ENCODE results near the gene ME1. TPM values are rescaled to one million over a fixed set of nuclear protein-coding genes. Genes with fewer than 3 reads are reported as not detected.

The ME1 gene
- total and polyA plus RNA-seq, 2 experiments from 2014 or later, result 4.0 to 10.0 TPM

GRCh38 chr6:83168556-83168955 is 262.3 kb downstream of the ME1 start:
- Histone ChIP-seq H3K4me2 (ENCODE audit: unreplicated experiment) (no peak overlapping the region), H3K9ac (no peak overlapping the region), H3K9me3 (ENCODE audit: low read depth) (no peaks in the 10 kb centered on the region), H3K4me3 (no peak overlapping the region), H3K27me3 (replicated peaks; ENCODE audit: insufficient read depth) (no peaks in the 10 kb centered on the region), H4K20me1 (ENCODE audit: insufficient read depth) (no peaks in the 10 kb centered on the region), H3K4me1 (ENCODE audit: insufficient read depth) (no peaks in the 10 kb centered on the region), H3K79me2 (ENCODE audit: insufficient read depth) (no peaks in the 10 kb centered on the region), H3K36me3 (ENCODE audit: low read depth) (peaks cover 85% of the 10 kb centered on the region), H3F3A (ENCODE audit: insufficient read depth) (peaks cover 79% of the 10 kb centered on the region), H3K9me2 (ENCODE audit: insufficient read depth) (no peaks in the 10 kb centered on the region), H3K27ac (no peak overlapping the region), H2AFZ (no peak overlapping the region)
- WGBS, 2 experiments (ENCODE audit: low coverage in 1 of 2, low lambda C conversion rate in 2 of 2, missing lambda C conversion rate in 2 of 2), result 96 to 100% methylated on average over 1 of the region's 1 CpG
- DNase-seq, result no peak
- TF ChIP-seq EZH2phosphoT487 (IDR thresholded peaks at IDR 0.05; ENCODE audit: insufficient read depth, low read depth) (no peak), EZH2 (IDR thresholded peaks at IDR 0.05; ENCODE audit: insufficient read depth, poor library complexity, severe bottlenecking) (no peak)
- in situ Hi-C loops (cut with MboI), result no loop called here

DNA sequence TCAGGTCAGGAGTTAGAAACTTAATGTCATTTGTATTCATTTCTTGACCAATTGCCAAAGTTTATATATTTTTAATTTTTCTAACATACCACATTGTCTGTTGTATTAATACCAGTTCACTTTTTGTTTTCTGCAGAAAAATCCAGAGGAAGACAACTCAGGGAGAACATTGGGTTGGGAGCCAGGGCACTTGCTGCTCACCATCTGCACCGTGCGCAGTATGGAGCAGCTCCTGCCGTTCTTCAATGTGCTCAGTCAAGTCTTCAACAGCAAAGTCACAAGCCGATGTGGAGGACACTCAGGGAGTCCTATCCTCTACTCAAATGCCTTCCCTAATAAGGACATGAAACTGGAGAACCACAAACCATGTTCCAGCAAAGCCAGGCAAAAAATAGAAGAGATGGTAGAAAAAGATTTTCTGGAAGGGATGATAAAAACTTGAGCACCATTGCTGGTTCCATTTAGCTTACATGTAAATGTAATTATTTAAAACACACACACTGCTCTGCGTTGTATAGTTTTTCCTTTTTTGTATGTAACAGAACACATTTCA is 263.0 kb downstream of the ME1 start:
- no peak overlapping the region for H3K4me3 ChIP-seq
- no peak overlapping the region for H3K9ac ChIP-seq
- no peak overlapping the region for H2AFZ ChIP-seq
- no peak overlapping the region for H3K27ac ChIP-seq
- no peaks in the 10 kb centered on the region for H3K9me2 ChIP-seq (ENCODE audit: insufficient read depth)
- DNase-seq, result no peak
- no peaks in the 10 kb centered on the region for H3K79me2 ChIP-seq (ENCODE audit: insufficient read depth)
- H3K27me3 ChIP-seq (replicated peaks; ENCODE audit: insufficient read depth), result no peaks in the 10 kb centered on the region
- no peaks in the 10 kb centered on the region for H4K20me1 ChIP-seq (ENCODE audit: insufficient read depth)
- in situ Hi-C loops (cut with MboI), result no loop called here
- H3K4me2 ChIP-seq (ENCODE audit: unreplicated experiment), result no peak overlapping the region
- peaks cover 78% of the 10 kb centered on the region for H3K36me3 ChIP-seq (ENCODE audit: low read depth)
- peaks cover 81% of the 10 kb centered on the region for H3F3A ChIP-seq (ENCODE audit: insufficient read depth)
- H3K4me1 ChIP-seq (ENCODE audit: insufficient read depth), result no peaks in the 10 kb centered on the region
- TF ChIP-seq EZH2 (IDR thresholded peaks at IDR 0.05; ENCODE audit: insufficient read depth, poor library complexity, severe bottlenecking) (no peak), EZH2phosphoT487 (IDR thresholded peaks at IDR 0.05; ENCODE audit: insufficient read depth, low read depth) (no peak)
- WGBS, 2 experiments (ENCODE audit: low coverage in 1 of 2, low lambda C conversion rate in 2 of 2, missing lambda C conversion rate in 2 of 2), result 85 to 91% methylated on average over 5 of the region's 5 CpGs
- H3K9me3 ChIP-seq (ENCODE audit: low read depth), result no peaks in the 10 kb centered on the region

Other genes with a start within 250 kb of the ME1 start
- 74.4 and 89.0 TPM in 2 replicates for gene PGM3, start 237.8 kb downstream of the ME1 start, total RNA-seq (2014; rRNA removed; shearing (Covaris generic))
- 131 and 132 TPM in 2 replicates for gene PGM3, start 237.8 kb downstream of the ME1 start, polyA plus RNA-seq (2016; fragmentation: Nextera tagmentation; extraction: Ambion mirVana)
- 4.4 and 6.1 TPM in 2 replicates for gene RWDD2A, start 237.7 kb downstream of the ME1 start, total RNA-seq (2014; rRNA removed; shearing (Covaris generic))
- gene RWDD2A, start 237.7 kb downstream of the ME1 start, polyA plus RNA-seq (2016; fragmentation: Nextera tagmentation; extraction: Ambion mirVana), result 5.2 and 5.5 TPM in 2 replicates
- gene PRSS35, start 81.5 kb upstream of the ME1 start, total RNA-seq (2014; rRNA removed; shearing (Covaris generic)), result not detected in 2 replicates
- not detected in 2 replicates for gene PRSS35, start 81.5 kb upstream of the ME1 start, polyA plus RNA-seq (2016; fragmentation: Nextera tagmentation; extraction: Ambion mirVana)

Measured in GM23248 (cell line).